IPS DF 4.7 (cell line): ENCODE results near the gene LRRC38.

Experiments used
- DNase-seq: peaks from one replicate; pipeline ENCODE4 v3.0.0-alpha.2; 2013; ENCODE audit warnings: low spot score; ENCODE audit errors: extremely low read depth

Gene LRRC38

DNA sequence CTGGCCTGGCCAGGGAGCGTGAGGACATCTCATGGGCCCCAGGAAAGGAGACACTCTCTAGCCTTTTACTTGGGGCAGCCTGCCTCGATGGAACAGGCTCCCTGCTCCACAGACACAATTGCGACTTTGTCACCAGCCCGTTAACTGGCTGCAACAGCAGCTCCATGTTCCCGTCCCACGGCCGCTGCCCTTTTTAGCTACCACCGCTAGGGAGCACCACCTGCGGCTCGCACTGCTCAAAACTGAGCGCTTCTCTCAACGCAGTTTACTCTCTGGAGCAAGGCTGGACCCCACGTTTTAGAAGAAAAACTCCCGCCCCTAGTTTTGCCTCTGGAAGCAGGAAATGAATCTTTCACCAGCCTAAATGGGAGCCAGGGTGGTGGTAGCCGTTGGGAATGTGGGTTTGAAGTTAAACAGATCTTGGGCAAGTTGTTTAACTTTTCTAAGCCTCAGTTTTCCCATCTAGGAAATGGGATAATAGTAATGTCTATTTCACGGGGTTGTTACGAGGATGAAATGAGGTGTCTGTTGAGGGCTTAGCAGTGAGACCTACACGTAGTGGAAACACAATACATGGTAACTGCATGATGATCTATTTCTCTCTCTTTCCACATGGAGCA, 3.5 kb upstream of the LRRC38 start:
- no peak for DNase-seq

DNA sequence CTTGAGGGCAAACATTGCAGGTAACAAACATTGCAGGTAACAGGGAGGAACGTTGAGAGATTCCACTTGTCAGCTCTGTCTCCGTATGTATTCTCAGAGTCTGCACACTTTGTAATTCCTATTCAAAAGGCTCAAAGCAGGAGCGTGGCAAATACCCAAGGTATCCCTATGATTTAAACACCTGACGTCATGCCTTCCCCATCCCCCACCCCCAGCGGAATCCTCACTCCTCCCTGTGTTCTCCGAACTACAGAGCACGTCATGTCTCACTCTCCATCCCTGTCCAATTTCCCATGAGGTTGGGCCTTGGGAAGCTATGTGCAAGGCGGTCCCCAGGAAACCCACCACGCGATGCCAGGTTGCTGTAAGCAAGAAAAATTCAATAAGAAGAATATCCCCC, 2.8 kb upstream of the LRRC38 start:
- DNase-seq = no peak

DNA sequence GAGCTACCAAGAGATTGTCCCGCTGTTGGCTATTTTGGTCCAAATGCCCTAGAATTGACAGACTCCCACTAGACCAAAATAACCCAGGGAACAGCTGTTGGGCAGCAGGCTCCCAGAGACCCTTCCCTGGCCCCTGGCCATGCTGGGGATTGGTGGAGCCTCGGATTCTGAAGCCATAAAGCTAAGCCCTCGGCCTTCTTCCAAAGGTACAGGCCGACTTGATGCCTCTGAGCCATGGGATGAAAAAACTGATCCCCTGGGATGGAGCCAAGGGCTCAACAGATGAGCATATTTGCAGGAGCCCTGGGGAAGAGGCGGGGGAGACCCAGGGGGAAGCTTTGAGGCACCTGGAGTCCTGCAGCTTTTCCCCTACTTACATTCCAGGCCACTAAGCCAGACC, 1.0 kb upstream of the LRRC38 start:
- no peak for DNase-seq

DNA sequence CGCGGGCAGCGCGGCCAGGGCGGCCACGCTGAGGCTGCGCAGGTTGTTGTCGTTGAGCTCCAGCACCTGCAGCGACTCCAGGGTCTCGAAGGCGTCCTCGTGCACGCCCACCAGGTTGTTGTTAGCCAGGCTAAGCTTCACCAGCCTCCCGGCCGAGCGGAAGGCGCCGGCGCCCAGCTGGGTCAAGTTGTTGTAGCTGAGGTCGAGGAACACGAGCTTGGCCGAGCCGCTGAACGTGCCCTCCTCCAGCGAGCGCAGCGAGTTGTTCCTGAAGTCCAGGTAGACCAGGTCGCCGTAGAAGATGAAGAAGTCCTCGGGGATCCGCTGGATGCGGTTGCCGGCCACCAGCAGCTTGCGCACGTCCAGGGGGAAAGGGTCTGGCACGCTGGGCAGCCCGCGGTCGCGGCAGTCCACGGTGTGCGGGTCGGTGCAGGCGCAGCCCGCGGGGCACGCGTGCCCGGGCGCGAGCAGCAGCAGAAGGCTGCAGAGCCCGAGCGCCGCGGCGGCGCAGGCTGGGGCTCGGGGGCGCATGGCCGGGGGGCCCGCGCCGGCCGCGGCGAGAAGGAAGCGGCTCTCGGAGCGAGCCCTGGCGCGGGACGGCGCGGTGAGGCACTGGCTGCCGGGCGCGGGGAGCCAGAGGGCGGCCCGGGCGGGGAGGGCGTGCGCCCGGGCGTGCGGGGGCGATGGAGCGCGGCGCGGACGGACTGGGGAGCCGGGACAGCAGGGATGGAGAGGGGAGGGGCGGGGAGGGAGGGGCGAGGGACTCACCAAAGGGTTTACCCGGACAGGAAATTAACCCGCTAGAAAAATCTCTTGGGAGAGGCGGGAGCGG, 524 bp downstream of the LRRC38 start:
- DNase-seq = no peak

DNA sequence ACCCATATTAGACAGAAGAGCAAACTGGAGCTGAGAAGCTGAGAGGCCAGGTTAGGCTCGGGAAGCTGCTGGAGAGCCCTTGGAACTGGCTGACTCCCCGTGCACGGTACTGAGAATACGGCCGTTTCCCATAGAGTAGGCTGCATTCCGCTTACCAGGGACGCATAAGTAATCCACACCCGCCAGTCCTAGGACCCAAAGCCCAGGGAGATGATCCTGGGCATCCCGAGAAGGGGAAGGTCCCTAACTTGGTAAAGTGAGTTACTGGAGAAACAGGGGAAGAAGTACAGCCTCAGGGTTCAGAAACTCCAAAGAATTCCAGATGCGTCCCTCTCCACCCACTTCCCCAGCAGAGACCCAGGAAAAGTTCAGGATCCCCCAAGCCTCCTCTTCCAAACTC, 1.3 kb downstream of the LRRC38 start:
- DNase-seq = no peak

DNA sequence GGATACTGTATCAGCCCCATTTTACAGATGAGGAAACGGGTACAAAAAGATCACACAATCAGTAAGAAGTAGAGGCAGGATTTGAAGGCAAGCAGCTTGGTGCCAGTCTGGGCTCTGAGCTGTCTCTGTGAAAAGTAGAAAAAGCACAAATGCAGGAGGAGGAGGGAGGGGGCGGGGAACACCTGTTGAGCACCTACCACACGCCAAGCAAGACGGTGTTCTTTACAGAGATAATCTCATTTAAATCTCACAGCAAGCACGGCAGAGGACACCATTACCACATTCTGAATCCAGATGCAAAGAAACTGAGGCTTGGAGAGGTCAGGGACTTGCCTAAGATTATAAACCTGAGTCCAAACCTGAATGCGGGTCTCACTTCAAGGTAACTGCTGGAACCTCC, 3.3 kb downstream of the LRRC38 start:
- DNase-seq = no peak

DNA sequence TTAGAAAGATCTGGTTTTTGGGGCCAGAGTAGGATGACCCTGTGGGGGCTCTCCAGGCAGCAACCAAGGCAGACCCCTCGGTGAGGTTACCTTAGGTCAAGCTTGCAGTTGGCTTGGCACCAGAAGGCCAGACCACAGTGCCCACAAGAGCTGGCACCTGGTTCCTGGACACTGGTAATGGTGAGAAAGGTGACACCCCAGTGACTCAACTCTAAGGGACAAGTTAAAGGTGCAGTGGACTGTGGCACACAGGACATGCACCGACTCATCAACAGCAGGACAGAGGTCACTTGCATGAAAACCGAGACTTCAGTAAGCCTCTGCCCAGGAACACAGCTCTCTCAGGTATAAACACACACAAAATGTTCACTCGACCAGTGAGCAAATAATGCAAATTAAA, 6.7 kb downstream of the LRRC38 start:
- no peak for DNase-seq

DNA sequence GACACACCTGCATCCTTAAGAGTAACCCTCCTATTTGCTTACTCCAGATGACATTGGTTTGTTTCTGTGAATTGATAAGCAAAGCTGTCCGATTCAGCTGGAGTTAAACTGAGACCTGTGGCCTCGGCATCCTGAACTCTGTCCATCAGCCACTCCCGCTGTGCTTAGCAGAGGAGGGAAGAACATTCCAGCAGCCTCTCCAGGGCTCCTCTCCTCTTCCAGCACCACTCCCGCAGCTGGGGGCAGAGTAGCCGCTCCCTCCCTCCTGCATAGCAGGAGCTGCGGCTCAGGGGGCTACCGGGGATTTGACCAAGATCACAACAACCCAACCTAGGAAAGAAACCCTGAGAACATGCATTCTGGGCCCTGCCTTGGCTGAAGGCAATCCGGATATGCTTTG, 8.8 kb downstream of the LRRC38 start:
- no peak for DNase-seq

DNA sequence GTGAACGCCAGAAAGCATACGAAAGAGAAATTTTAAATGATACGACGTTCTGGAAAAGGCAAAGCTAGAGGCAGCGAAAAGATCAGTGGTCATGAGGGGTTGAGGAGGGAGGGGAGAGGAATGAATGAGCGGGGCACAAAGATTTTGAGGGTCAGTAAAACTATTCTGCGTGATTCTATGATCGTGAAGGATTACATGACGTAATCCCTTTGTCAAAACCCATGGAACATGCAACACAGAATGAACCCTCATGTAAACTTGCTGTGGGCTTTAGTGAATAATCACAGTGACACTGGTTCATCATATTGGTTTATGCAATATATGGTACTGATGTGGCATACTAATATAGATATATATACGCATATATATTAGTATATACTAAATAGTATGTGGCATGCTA, 13.0 kb downstream of the LRRC38 start:
- no peak for DNase-seq

DNA sequence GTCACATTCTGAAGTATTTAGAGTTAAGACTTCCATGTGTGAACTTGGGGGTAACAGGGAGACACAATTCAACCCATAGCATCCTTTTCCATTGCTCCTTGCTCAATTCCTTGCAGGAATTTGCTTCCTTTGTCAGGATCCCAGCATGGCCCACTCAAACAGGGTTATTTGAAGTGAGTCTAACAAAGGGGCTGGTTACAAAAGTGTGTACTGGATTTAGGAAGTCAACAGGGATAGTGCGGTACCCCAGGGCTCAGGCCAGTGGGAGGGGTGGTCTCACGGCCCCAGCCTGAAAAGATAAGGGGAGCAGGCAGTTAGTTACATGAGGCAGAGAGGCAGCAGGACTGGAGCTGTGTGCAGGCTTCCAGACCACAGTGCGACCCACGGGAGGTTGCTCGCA, 14.4 kb downstream of the LRRC38 start:
- no peak for DNase-seq

DNA sequence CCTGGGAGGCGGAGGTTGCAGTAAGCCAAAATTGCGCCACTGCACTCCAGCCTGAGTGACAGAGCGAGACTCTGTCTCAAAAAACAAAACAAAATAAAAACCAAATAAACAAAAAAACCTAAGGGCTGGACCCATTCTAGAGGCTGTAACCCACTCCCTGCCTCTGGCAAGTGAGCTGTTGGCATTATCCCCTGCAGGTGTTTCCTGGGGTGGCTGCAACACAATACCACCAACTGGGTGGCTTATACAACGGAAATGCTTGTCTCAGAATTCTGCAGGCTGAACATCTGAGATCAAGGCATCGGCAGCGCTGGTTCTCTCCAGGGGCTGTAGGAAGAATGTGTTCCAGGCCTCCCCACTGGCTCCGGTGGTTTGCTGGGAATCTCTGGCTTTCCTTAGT, 15.2 kb downstream of the LRRC38 start:
- no peak for DNase-seq

DNA sequence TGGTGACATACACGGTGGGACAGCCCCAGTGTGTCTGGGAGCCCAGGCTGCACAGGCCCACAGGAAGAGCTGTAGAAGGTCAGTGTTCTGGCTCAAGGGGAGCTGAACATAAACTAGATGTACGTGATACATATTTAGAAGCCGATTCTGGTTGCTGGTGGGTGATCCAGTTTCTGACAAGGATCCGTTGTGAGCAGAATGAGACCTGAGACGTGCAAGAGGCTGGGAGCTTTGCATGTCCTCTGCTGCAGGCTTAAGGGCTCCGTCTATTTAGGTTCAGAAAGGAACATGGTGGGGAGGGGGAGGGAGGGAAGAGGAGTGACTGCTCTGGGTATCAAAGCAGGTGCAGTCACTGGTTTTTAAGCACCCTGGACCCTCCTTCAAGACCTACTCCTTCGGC, 18.6 kb downstream of the LRRC38 start:
- no peak for DNase-seq

DNA sequence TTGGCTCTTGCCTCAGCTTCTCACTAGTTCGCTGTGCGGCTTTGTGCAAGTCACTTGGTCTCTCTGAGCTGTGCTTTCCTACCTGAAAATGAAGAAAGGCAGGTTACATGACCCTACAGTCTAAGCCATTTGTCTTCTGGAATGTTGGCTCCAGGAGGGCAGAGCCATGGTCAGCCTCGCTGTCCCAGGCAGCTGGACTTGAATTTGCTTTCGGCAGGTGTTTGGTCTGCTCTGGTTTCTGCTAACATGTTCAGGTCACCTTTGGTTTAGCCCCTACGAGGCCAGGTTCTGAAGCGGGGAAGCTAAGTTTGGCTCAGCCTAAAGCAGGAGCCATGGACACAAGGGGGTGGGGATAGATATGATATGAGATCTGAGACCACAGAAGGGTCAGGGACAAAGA, 19.1 kb downstream of the LRRC38 start:
- no peak for DNase-seq

DNA sequence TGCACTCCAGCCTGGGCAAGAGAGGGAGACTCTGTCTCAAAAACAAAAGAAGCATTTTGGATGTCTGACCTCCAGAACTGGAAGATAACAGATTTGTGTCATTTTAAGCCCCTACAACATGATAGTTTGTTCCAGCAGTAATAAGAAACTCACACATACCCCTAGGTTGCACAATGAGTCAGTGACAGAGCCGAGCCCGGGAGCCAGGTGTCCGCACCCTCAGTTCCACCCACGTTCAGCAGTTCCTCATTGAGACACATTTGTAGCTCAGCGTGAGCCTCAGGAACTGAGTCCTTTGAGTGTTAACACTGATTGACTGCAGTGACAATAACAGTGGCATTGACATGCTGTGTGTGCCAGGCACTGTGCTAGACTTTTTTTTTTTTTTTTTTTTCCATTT, 19.8 kb downstream of the LRRC38 start:
- DNase-seq = no peak

DNA sequence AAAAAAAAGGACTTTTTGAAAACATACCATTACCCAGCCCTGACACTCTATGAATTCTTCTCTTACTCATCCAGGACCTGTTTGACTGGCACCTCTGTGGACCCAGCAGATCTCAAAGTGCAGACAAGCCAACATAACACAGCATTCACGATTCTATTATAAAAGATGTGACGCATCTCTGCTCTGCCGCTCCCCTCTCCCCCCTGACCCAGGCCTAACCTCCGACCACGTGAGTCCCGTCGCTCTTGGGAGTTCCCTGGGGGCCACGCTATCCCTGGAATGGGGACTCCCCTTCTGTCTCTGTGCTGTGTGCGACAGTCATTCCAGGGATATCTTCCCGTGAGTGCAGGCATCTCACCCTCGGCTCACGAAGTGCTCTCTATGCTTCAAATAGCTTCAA, 21.1 kb downstream of the LRRC38 start:
- DNase-seq = no peak

DNA sequence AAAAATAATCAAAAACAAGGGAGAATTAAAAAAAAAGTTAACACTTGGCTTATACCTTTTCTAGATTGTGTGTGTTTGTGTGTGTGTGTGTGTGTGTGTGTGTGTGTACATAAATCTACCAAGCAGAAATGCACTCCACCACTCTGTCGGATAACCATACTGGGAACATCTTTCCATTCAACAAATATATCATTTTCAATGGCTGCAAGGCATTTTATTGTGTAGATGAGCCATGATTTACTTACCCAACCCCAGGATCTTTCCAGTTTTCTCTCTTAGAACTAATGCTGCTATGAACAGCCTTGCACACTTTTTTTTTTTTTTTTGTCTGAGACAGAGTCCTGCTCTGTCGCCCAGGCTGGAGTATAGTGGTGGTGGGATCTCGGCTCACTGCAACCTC, 25.8 kb downstream of the LRRC38 start:
- no peak for DNase-seq

DNA sequence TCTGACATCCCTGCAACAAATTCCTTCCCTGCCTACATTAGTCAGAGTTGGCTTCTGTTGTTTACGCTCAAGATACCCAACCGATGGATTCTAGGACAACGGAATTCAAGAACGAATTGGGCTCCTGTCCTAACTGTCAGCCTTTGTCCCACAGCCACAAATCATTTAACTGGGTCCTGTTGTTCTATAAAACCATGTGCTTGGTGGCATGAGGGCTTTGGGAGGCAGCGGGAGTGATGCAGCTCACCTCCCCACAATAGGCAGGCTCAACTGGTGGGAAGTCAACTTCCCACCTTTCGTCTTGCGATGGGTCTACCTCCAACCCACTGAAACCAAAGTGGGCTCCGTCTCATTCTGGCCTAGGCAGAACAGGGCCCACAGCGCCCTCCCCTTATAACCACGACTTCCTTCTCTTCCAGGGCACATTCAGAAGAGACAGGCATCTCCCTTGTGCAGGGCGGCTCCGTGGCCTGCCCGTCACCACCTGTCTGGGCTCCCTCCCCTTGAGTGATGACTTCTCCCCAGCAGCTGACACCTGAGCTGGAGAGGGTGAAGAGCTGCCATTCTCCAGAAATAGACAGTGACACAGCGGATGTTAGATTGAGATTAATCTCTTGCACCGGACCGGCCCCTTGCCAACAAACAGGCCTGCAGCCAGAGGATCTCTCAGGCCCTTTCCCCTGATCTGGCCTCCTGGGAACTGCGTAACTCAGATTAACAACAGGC, 26.5 kb downstream of the LRRC38 start:
- DNase-seq = no peak

DNA sequence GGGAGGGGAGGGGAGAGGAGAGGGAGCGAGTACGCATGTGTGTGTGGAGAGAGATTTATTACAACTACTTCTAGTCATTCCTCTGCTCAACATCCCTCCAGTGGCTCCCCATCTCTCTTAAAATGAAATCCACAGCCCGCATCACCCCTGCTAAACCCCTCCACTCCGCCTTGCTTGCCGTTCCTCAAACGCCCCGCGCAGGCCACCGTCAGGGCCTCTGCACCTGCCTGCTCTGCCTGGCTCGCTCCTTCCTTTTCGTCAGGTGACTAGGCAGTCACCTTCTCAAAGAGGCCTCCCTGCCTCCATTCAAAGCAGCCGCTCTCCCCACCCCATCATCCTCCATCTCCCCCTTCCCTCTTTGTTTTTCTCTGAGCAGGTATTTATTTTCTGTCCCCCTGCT, 29.9 kb downstream of the LRRC38 start:
- DNase-seq = no peak

DNA sequence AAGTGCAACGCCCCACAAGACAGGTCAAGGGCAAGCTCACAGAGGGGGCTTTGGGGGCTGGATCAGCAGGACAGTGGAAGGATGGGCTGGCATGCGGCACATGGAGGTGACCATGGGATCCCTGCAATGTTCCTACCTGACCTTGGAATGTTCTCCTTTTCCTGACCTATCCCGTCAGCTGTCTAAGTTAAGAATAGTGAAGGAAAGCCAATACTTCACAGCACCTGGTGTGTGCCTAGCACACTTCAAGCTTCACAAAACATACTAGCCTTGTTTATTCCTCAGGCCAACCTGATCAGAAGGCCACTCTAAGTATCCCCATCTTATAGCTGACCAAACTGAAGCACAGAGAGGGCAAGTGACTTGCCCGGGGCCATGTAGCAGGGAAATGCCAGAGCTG, 31.2 kb downstream of the LRRC38 start:
- DNase-seq = no peak

DNA sequence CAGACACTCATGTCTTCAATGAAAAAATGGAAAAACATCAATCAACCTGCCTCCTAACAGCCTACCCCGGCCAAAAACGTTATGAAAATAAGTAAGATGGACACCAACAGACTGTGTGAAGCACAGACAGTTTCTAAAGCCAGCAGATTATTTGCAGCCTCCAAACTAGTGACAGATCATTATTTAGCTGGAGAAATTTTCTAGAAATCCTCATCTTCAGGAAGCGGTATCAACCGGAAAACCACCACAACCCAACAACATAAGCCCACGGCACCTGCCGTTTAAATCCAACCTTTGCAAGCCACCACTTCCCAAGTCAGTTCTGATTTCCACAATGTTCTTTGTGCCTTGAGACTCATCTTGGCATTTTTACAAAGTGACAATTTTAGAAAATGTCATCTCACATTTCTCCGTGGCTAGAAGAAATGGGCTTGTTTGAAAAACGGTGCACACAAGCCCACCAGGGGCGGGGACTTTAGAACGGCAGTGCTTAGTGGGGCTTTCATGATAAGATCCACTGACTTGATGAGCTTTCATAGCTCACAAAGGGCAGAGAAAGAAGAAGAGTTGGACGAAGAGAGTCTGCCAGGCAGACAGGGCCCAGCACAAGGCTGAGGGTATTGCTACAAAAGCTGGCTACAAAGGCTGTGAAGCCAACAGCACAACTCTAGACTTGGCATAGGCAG, 34.5 kb downstream of the LRRC38 start:
- no peak for DNase-seq

DNA sequence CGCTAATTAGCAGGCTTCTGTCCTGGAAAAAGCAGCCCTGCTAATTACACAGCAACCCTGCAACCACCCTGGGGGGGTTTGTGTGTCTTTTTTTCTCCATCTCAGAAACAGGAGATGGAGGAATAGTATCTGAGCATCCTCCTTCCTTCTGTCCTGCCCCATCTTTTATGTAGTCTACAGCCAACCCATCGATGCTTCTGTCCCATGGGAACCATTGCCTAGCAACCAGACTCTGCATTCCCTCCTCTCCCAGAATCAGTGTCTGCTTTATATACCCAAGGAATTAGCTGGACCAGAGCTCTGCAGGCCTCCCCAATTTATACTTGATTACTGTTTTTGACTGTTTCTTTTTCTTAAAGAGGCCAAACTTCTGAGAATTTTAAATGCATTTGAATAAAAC, 35.1 kb downstream of the LRRC38 start:
- no peak for DNase-seq

DNA sequence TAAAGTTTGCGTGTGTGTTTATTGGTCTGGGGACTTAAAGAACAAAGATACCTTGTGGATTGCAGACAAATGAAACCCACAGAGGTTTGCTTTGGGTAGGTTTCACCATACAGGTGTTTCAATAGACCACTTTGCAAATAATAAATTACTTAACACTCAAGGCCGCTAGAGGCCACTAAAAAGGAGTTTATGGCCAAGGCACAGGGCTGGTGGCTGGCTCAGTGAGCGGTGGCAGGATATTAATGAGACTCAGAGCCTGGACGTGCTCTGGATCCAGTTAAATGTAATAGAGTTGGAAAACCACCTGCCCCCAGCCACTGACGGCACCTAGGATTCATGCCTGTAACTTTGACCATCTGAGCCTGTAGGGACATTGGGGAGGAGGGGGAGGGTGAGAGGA, 44.5 kb downstream of the LRRC38 start:
- DNase-seq = no peak
